Measurements from ENCODE around the gene ABCB4. TPM values are rescaled to one million over a fixed set of nuclear protein-coding genes. Genes with fewer than 3 reads are reported as not detected.

ABCB4 gene
- total RNA-seq: 7.2 TPM

DNA sequence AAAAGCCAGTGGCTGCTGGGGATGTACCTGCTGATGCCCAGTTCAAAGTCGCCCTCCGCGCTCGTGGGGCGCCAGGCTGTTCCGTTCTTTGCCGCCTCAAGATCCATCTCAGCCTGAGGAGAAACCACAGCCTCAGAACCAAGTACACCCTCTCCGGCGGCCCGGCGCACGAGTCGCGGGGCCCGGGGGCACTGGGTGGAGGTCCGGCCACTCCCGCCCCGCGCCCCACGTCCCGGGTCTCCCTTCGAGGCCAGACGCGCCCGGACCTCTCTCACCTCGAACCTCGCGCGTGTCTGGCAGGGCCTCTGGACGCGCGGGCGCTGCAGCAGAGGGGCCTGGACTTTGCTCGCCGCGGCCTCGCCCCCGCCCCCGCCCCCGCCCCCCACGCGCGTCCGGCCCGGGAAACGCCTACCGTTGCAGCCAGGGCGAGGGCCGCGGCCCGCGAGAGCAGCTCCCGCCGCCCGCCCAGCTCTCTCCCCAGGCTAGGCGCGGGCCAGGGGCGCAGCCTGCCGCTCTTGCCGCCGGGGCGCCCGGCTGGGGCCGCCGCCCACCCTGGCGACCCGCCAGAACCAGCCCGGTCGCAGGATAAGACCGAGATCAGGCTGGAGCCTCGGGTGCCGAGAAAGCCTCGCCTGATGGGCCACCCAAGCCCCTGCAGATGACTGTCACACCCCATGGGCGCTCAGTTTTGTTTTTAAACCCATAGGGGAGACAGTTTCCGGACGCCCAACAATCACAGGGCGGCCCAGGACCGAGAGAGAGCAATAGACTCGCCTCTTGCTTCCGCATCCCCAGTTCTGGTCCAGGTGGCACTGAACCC is at the start of gene ABCB4:
TSS of gene ABCB4 (minus strand) at position 322 of the 820 bp plus-strand sequence. CDS start at position 107, 215 bp downstream.
- no peaks in the 10 kb centered on the region for H3K9me3 ChIP-seq (ENCODE audit: low read depth, low read length)
- peak within 1 kb of the TSS; percentile 39 for H3K4me3 ChIP-seq (ENCODE audit: low read length)
- H3K27me3 ChIP-seq (ENCODE audit: insufficient read depth, low read length): peaks cover 11% of the 10 kb centered on the region
- H3K4me1 ChIP-seq (ENCODE audit: insufficient read depth, low read length): peaks cover 27% of the 10 kb centered on the region

DNA sequence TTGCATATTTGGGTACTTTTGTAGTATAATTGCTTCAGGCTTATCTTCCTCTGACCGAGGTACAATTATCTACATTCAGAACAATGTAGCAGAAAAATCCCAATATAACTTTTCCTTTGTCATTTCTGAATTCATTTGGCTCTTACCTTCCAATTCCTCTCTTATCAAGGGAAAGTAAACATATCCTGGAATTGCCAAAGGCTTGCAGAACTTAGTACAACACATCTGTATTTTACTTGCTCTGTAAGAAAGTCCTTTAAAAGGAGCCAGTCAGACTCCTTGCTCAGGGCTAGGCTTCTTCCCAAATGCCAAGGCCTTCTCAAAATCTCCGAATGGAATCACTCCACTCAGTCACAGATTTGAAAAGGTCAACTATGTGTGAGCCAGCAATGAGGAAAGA is 43.3 kb upstream of the ABCB4 start:
- Histone ChIP-seq H3K4me3 (ENCODE audit: low read length) (no peak overlapping the region), H3K9me3 (ENCODE audit: low read depth, low read length) (no peaks in the 10 kb centered on the region), H3K27me3 (ENCODE audit: insufficient read depth, low read length) (no peaks in the 10 kb centered on the region), H3K4me1 (ENCODE audit: insufficient read depth, low read length) (peaks cover 7% of the 10 kb centered on the region)

DNA sequence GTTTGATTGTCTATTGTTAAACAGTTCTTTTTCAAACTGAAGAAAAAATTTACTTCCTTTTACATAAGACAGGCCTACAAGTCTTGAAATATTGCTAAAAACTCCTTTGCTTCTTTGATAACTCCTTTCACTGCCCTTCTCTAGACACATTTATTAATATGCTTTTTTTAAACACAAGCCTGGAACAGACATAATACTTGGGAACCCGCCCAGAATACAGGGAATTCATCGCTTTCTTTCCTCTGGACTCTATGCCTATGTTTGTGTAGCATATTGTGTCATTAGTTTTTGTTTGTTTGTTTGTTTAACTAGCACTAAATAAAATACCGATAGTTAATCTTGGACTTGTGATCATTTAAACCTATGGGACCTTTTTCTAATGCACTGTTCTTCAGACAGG is 42.4 kb upstream of the ABCB4 start:
- no peaks in the 10 kb centered on the region for H3K9me3 ChIP-seq (ENCODE audit: low read depth, low read length)
- H3K4me1 ChIP-seq (ENCODE audit: insufficient read depth, low read length): peaks cover 7% of the 10 kb centered on the region
- H3K27me3 ChIP-seq (ENCODE audit: insufficient read depth, low read length): no peaks in the 10 kb centered on the region
- no peak overlapping the region for H3K4me3 ChIP-seq (ENCODE audit: low read length)

GRCh38 chr7:87517136-87517815 is 41.8 kb upstream of the ABCB4 start:
- no peaks in the 10 kb centered on the region for H3K9me3 ChIP-seq (ENCODE audit: low read depth, low read length)

DNA sequence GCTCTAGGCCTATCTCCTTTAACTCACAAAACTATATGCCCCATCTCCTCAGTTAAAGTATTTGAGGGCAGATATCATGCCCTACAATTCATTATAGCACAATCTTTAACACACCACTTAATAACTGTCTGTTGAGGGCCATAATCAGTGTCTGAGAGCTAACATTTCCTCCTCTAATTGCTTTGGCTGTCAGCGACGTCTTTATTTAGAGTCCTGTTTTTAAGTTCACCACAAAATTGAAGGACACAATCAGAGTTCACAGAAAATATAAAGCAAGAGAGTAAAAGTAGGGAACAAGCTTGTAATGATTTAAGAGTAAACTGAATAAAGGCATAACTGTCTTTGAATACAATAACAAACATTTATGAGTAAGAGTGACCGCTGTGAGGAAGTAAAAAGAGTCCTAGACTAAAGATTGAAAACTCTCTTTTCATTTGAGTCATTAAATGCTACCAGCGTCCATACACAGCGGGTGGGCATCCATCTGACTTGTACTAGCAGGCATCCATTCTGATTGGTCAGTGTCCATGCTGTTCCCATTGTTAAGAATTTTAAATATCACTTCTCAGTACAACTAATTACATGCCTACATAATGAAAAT is 38.4 kb upstream of the ABCB4 start:
- Histone ChIP-seq H3K9me3 (ENCODE audit: low read depth, low read length) (no peaks in the 10 kb centered on the region), H3K4me1 (ENCODE audit: insufficient read depth, low read length) (peaks cover 7% of the 10 kb centered on the region), H3K4me3 (ENCODE audit: low read length) (no peak overlapping the region), H3K27me3 (ENCODE audit: insufficient read depth, low read length) (no peaks in the 10 kb centered on the region)

More at GRCh38 chr7:87517136-87517815, 41.8 kb upstream of the ABCB4 start:
- no peak overlapping the region for H3K4me3 ChIP-seq (ENCODE audit: low read length)
- peaks cover 7% of the 10 kb centered on the region for H3K4me1 ChIP-seq (ENCODE audit: insufficient read depth, low read length)
- H3K27me3 ChIP-seq (ENCODE audit: insufficient read depth, low read length): no peaks in the 10 kb centered on the region

- Histone ChIP-seq H3K4me1 (ENCODE audit: insufficient read depth, low read length) (peaks cover 7% of the 10 kb centered on the region), H3K9me3 (ENCODE audit: low read depth, low read length) (no peaks in the 10 kb centered on the region), H3K27me3 (ENCODE audit: insufficient read depth, low read length) (no peaks in the 10 kb centered on the region), H3K4me3 (ENCODE audit: low read length) (no peak overlapping the region)
These were observed 37.4 kb upstream of the ABCB4 start for GRCh38 chr7:87512906-87513305.

DNA sequence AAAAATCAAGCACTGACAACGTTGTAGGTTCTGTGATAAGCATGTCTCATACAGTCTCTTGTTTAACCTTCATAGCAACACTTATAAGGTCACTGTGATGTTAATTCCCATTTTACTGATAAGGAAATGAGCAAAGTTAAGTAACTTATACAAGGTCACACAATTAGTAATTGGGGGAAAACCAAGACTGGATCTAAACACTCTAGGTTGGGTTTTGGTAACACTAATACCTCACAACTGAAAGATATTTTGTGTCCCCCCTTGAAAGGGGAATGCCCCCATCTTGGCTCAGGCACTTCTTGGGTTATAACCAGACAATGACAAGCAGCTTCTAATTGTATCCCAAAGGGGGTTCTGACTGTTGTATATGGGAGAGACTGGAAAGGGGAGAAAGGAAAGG is 36.0 kb upstream of the ABCB4 start:
- Histone ChIP-seq H3K4me3 (ENCODE audit: low read length) (no peak overlapping the region), H3K4me1 (ENCODE audit: insufficient read depth, low read length) (no peaks in the 10 kb centered on the region)

DNA sequence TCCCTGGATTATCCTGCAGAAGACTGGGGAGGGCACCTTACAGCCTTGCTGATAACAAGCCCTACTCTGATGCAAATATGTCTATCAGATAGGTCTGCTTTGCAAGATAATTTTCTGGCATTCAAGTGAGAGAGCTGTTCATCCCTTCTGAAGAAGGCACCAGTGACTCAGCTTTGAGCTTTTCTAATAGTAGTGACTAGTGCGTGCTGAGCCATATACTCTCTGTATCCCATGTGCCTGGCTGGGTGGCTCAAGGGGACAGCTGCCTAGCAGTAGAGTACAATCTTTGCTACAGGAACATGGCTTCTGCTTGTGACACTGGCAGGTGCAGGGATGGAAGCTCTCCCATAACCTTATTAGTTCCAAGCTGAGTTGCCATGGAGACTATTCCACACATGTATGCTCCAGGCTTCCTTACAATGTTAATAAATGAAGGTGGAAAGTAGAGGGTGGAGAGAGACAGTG is 35.0 kb upstream of the ABCB4 start:
- Histone ChIP-seq H3K4me3 (ENCODE audit: low read length) (no peak overlapping the region), H3K4me1 (ENCODE audit: insufficient read depth, low read length) (no peaks in the 10 kb centered on the region), H3K27me3 (ENCODE audit: insufficient read depth, low read length) (no peaks in the 10 kb centered on the region), H3K9me3 (ENCODE audit: low read depth, low read length) (no peaks in the 10 kb centered on the region)

More for the DNA sequence above, 36.0 kb upstream of the ABCB4 start:
- Histone ChIP-seq H3K27me3 (ENCODE audit: insufficient read depth, low read length) (no peaks in the 10 kb centered on the region), H3K9me3 (ENCODE audit: low read depth, low read length) (no peaks in the 10 kb centered on the region)

- H3K4me1 ChIP-seq (ENCODE audit: insufficient read depth, low read length): no peaks in the 10 kb centered on the region
- H3K27me3 ChIP-seq (ENCODE audit: insufficient read depth, low read length): no peaks in the 10 kb centered on the region
- H3K9me3 ChIP-seq (ENCODE audit: low read depth, low read length): no peaks in the 10 kb centered on the region
- no peak overlapping the region for H3K4me3 ChIP-seq (ENCODE audit: low read length)
These were observed 32.0 kb upstream of the ABCB4 start for GRCh38 chr7:87507446-87507845.

DNA sequence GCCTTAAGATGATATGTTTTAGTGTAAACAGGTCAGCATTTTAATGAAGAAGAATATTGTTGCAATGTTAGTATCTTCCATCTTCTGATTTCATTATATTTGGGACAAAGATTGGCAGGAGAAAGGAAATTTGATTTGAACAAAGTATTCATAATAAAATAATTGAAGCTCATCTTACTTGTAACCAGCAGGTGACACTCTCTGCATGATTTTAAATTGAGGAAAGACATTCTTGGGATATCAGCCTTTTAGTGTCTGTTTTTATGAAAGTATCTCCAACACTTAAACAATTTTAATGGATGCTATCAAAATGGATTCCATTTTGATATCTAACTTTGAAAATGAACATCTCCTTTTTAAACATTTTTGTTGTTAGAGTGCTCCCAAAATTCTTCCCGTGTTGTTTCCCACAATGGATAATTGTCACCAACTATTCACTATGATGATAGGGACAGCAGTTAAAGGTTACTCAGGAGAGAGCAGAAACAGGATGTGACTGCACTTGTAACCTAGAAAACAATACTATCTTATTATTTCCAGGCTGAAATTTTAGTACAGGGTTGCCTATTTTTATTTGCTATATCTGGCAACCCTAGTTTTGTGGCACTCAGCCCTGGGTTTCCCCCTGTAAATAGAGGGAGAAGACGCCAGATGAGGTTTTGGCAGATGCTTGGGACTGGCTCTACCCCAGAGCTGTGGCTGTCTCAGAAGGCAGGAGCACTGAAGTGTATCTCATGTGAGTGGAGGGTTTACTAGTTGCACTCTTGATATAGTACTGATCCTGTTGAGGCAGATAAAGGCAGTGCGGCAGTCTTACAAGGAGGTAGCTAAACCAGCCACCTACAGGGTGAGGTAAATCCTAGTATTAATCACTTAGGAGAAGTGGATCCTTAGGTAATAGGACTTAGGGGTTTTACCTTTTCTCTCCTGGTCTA is 31.0 kb upstream of the ABCB4 start:
- Histone ChIP-seq H3K4me1 (ENCODE audit: insufficient read depth, low read length) (no peaks in the 10 kb centered on the region), H3K27me3 (ENCODE audit: insufficient read depth, low read length) (no peaks in the 10 kb centered on the region), H3K9me3 (ENCODE audit: low read depth, low read length) (no peaks in the 10 kb centered on the region), H3K4me3 (ENCODE audit: low read length) (no peak overlapping the region)

DNA sequence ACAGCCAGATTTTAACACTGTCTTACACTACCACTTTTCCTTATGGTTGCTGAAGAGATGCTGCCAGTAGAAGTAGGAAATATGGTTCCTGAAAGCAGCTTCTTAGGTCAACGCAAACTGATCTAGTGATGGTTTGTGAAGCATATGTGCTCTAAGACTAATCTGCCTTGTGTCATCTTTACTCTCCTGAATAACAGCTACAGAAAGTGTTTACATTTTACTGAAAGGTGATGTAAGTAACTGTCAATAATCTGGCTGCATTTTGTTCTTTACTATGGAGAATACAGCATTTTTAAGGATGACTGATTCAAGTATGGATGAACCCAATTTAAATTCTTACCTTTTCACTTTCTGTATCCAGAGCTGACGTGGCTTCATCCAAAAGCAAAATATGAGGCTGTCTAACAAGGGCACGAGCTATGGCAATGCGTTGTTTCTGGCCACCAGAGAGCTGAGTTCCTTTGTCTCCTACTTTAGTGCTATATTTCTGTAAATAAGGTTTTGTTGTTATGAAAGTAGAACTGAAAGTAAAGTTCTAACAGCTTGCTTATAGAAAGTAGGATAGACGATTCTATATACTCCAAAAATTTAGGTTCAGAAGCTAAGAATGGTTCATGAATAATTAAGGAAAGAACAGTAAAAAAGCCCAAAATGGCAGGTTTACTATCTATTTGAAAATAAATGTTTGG is 30.2 kb upstream of the ABCB4 start:
- Histone ChIP-seq H3K9me3 (ENCODE audit: low read depth, low read length) (no peaks in the 10 kb centered on the region), H3K4me1 (ENCODE audit: insufficient read depth, low read length) (no peaks in the 10 kb centered on the region), H3K4me3 (ENCODE audit: low read length) (no peak overlapping the region), H3K27me3 (ENCODE audit: insufficient read depth, low read length) (no peaks in the 10 kb centered on the region)

DNA sequence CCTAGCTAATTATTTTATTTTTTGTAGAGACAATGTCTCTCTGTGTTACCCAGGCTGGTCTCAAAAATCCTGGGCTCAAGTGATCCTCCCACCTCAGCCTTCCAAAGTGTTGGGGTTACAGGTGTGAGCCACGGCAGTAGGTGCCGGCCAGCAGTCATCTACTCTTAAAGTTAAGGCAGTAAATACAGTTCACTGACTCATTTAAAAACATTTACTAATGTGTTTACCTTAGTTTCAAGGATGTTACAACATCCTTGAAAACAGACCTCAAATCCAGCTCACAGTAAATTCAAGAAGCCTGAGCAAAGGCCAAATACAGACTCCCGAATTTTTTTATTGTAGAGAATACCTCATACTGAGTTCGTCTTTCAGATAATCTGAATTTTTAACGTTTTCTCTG is 29.6 kb upstream of the ABCB4 start:
- Histone ChIP-seq H3K4me1 (ENCODE audit: insufficient read depth, low read length) (no peaks in the 10 kb centered on the region), H3K27me3 (ENCODE audit: insufficient read depth, low read length) (no peaks in the 10 kb centered on the region), H3K9me3 (ENCODE audit: low read depth, low read length) (no peaks in the 10 kb centered on the region), H3K4me3 (ENCODE audit: low read length) (no peak overlapping the region)

DNA sequence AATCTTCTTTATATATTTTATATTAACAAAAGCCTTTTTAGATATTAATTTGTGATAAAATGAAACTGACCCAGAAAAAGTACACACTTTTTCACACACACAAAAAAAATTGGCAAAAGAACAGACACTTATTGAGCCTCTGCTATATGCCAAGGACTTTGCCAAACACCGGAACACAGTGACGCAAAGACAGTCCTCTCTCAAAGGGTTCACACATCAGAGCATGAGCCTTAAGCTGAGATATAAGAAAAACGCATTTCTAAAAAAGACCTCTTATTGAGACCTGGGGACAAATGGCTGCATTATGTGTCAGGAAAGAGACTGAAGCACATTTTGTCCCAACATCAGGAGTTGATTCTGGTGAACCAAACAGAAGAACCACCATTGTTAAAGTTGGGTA is 24.0 kb upstream of the ABCB4 start:
- no peaks in the 10 kb centered on the region for H3K4me1 ChIP-seq (ENCODE audit: insufficient read depth, low read length)
- H3K9me3 ChIP-seq (ENCODE audit: low read depth, low read length): no peaks in the 10 kb centered on the region
- H3K4me3 ChIP-seq (ENCODE audit: low read length): no peak overlapping the region
- H3K27me3 ChIP-seq (ENCODE audit: insufficient read depth, low read length): no peaks in the 10 kb centered on the region

- Histone ChIP-seq H3K4me1 (ENCODE audit: insufficient read depth, low read length) (no peaks in the 10 kb centered on the region), H3K27me3 (ENCODE audit: insufficient read depth, low read length) (no peaks in the 10 kb centered on the region), H3K9me3 (ENCODE audit: low read depth, low read length) (no peaks in the 10 kb centered on the region), H3K4me3 (ENCODE audit: low read length) (no peak overlapping the region)
These were observed 23.4 kb upstream of the ABCB4 start for GRCh38 chr7:87498893-87499292.

Measured in mononuclear cell (primary cell).